Heart left ventricle (tissue), 16 donors: ENCODE results near the gene EOLA1. TPM values are rescaled to one million over a fixed set of nuclear protein-coding genes. Genes with fewer than 3 reads are reported as not detected.

Source experiments
- ATAC-seq, 4 donors: fragments of 200-7000 bp; cut with Tn5 transposase; one replicate each; pipeline ENCODE4 v1.9.1; 2020 to 2022; ENCODE audit warnings: moderate library complexity in 4 of 4, mild to moderate bottlenecking in 3 of 4, moderate number of reproducible peaks in 1 of 4
- DNase-seq, 5 donors: peaks; one replicate each; pipeline ENCODE4 v3.0.0-alpha.2; 2020
- H3K27ac ChIP-seq, 12 donors: fragments of 200-600 bp; sonication (generic) in 4 of 12; one replicate each; pipeline versions ENCODE4 v1.5.0 to v1.8.0; 2016 to 2022; ENCODE audit warnings: mild to moderate bottlenecking in 2 of 12
- H3K27me3 ChIP-seq, 9 donors: fragments of 200-600 bp; sonication (generic) in 2 of 9; one replicate each; pipeline versions ENCODE4 v1.5.1 to v1.8.0; 2016 to 2022; ENCODE audit warnings: mild to moderate bottlenecking in 3 of 9
- H3K36me3 ChIP-seq, 9 donors: fragments of 200-600 bp; sonication (generic) in 2 of 9; one replicate each; pipeline versions ENCODE4 v1.5.0 to v1.8.0; 2018 to 2022; ENCODE audit warnings: mild to moderate bottlenecking in 2 of 9
- H3K4me1 ChIP-seq, 12 donors: fragments of 200-600 bp; sonication (generic) in 4 of 12; one replicate each; pipeline versions ENCODE4 v1.5.0 to v1.8.0; 2016 to 2022; ENCODE audit warnings: mild to moderate bottlenecking in 3 of 12
- H3K4me3 ChIP-seq, 12 donors: fragments of 200-600 bp; sonication (generic) in 4 of 12; one replicate each; pipeline versions ENCODE4 v1.5.0 to v1.8.0; 2017 to 2022; ENCODE audit warnings: mild to moderate bottlenecking in 9 of 12, moderate library complexity in 4 of 12
- H3K9me3 ChIP-seq, 12 donors: fragments of 200-600 bp; sonication (generic) in 4 of 12; one replicate each; pipeline versions ENCODE4 v1.5.0 to v1.8.0; 2016 to 2022; ENCODE audit warnings: mild to moderate bottlenecking in 1 of 12
- CTCF ChIP-seq, 12 donors: fragments of 200-600 bp; sonication (generic) in 4 of 12; IDR thresholded peaks; one replicate each; pipeline versions ENCODE4 v1.5.0 to v1.8.0; 2018 to 2022; ENCODE audit warnings: antibody characterized with exemption in 12 of 12, mild to moderate bottlenecking in 5 of 12
- POLR2A ChIP-seq, 2 donors: fragments of 450-650 bp; IDR thresholded peaks; one replicate each; pipeline ENCODE4 v1.6.1; 2017; ENCODE audit warnings: antibody characterized with exemption in 2 of 2, mild to moderate bottlenecking in 2 of 2, moderate library complexity in 2 of 2
- WGBS, 4 donors: extraction: QIAGEN DNeasy Blood & Tissue Kit in 2 of 4; methylation state at CpG; one replicate each; pipeline versions ENCODE4 v1.1.5 to v1.1.7; 2013 to 2018; 5-methylcytosine and 5-hydroxymethylcytosine counted together
- intact Hi-C, 10 donors: fragments of 100-400 bp; cut with DNase I; formaldehyde crosslinking; loops; one replicate each; pipeline versions ENCODE4 v1.11.1 to v1.14.2; 2022
- polyA plus RNA-seq, 2 donors: library from polyadenylated mRNA; stranded (reverse); fragments of 200-250 nt; gene quantifications; one replicate each; pipeline ENCODE4 v1.2.3, GENCODE V29; 2013
- total RNA-seq, 9 donors: library from RNA; depleted of rRNA in 2 of 9; stranded (reverse); fragments of >200 nt in 2 of 9; fragmentation: NEBNext Ultra II Directional in 3 of 9; extraction: Animal tissue kit (Norgen Biotek cat#: 25700) in 3 of 9; gene quantifications; one replicate each; pipeline versions ENCODE4 v1.1.0 to v1.2.4, GENCODE V29; 2016 to 2023
- donor health status: ischemic (EF 13 %, LVEDD 7.1; RV severe dilation, severe dysfunction).
- donor health status: healthy with polysubstance abuse.
- donor health status: DM: no; HTN: yes; CAD: no.
- donor health status: DM: no; HTN: no; CAD: no.
- donor health status: ischemic (EF 25% LVEDD 6.9; RV normal size, moderate dysfunction).
- donor health status: ischemic (EF 25% LVEDD 5.7; RV mildly dilated, moderate dysfunction).
- donor health status: healthy.
- donor health status: DM: yes; HTN: yes; CAD: no.
- donor health status: ischemic (EF 35%, LVEDD 5.7; RV mildly dilated, moderate dysfunction).
- donor health status: nonischemic (EF 11% LVEDD 7.7; RV severe dilation, severe dysfunction).
- donor health status: DM: yes; HTN: yes; CAD: no.
- donor health status: PGD.
- donor health status: ischemic (EF 29% LVEDD 5.4; RV normal size, mild dysfunction).
- donor health status: nonischemic (EF 23%, LVEDD 6.1; RV moderate dilation, normal function).

Gene EOLA1
- total and polyA plus RNA-seq, 11 donors: 15.8 to 45.6 (median 25.3) TPM

- DNase-seq (no peak), ATAC-seq (no peak)
- WGBS, 4 donors: 80 to 95% (median 85%) methylated on average over 4 of the region's 4 CpGs; no CpG with 5 or more reads in 1 of the 4 donors
- Histone ChIP-seq H3K4me1 (peaks cover 0 to 2% (median 0%) of the 10 kb centered on the region in 12 donors), H3K9me3 (no peaks in the 10 kb centered on the region), H3K27ac (no peak overlapping the region), H3K27me3 (no peaks in the 10 kb centered on the region), H3K4me3 (no peak overlapping the region), H3K36me3 (no peaks in the 10 kb centered on the region)
- intact Hi-C loops: loop anchor here in 1 of 10 donors (10.0 kb wide), 1 partner anchor 71 kb away; the partner anchor contains the start of gene TMEM185A
- TF ChIP-seq CTCF (IDR thresholded peaks at IDR 0.05) (no peak), POLR2A (IDR thresholded peaks at IDR 0.05) (no peak)
Observed at GRCh38 chrX:149563359-149563758, 22.5 kb downstream of the EOLA1 start.

GRCh38 chrX:149567621-149568417 is 27.0 kb downstream of the EOLA1 start:
- intact Hi-C loops: loop anchor here in 1 of 10 donors (10.0 kb wide), 1 partner anchor 67 kb away; the partner anchor contains the start of gene TMEM185A
- Histone ChIP-seq H3K27ac (no peak overlapping the region), H3K4me1 (peaks cover 0 to 10% (median 0%) of the 10 kb centered on the region in 12 donors)

GRCh38 chrX:149568701-149569296 is 28.0 kb downstream of the EOLA1 start:
- Histone ChIP-seq H3K27ac (peak overlapping the region in 2 of 12 donors; percentile 41 to 49), H3K27me3 (no peaks in the 10 kb centered on the region), H3K36me3 (no peaks in the 10 kb centered on the region), H3K4me1 (peaks cover 0 to 10% (median 0%) of the 10 kb centered on the region in 12 donors), H3K4me3 (no peak overlapping the region), H3K9me3 (no peaks in the 10 kb centered on the region)
- TF ChIP-seq CTCF (IDR thresholded peaks at IDR 0.05) (no peak), POLR2A (IDR thresholded peaks at IDR 0.05) (no peak)
- 49 to 59% (median 57%) methylated on average over 5 of the region's 5 CpGs; no CpG with 5 or more reads in 1 of the 4 donors for WGBS, 4 donors
- intact Hi-C loops: loop anchor here in 1 of 10 donors (10.0 kb wide), 1 partner anchor 66 kb away; the partner anchor contains the start of gene TMEM185A
- no peak for DNase-seq
- ATAC-seq: peak in 2 of 4 donors; percentile 28 to 64

More at GRCh38 chrX:149567621-149568417, 27.0 kb downstream of the EOLA1 start:
- H3K36me3 ChIP-seq: no peaks in the 10 kb centered on the region
- H3K4me3 ChIP-seq: no peak overlapping the region
- ATAC-seq: no peak
- DNase-seq: no peak
- TF ChIP-seq POLR2A (IDR thresholded peaks at IDR 0.05) (no peak), CTCF (IDR thresholded peaks at IDR 0.05) (no peak)
- H3K27me3 ChIP-seq: no peaks in the 10 kb centered on the region
- 82 to 88% (median 82%) methylated on average over 6 to 7 of the region's 7 CpGs; no CpG with 5 or more reads in 1 of the 4 donors for WGBS, 4 donors
- no peaks in the 10 kb centered on the region for H3K9me3 ChIP-seq

GRCh38 chrX:149569770-149570169 is 29.0 kb downstream of the EOLA1 start:
- DNase-seq: no peak
- no peak overlapping the region for H3K27ac ChIP-seq
- intact Hi-C loops: loop anchor here in 1 of 10 donors (10.0 kb wide), 1 partner anchor 65 kb away; the partner anchor contains the start of gene TMEM185A

More at GRCh38 chrX:149569770-149570169, 29.0 kb downstream of the EOLA1 start:
- no peak for ATAC-seq
- WGBS, 4 donors: 40 to 73% (median 51%) methylated on average over 2 of the region's 2 CpGs; no CpG with 5 or more reads in 1 of the 4 donors
- no peaks in the 10 kb centered on the region for H3K36me3 ChIP-seq
- H3K4me3 ChIP-seq: no peak overlapping the region
- H3K4me1 ChIP-seq: peaks cover 0 to 10% (median 0%) of the 10 kb centered on the region in 12 donors
- no peaks in the 10 kb centered on the region for H3K9me3 ChIP-seq
- H3K27me3 ChIP-seq: no peaks in the 10 kb centered on the region
- TF ChIP-seq CTCF (IDR thresholded peaks at IDR 0.05) (no peak), POLR2A (IDR thresholded peaks at IDR 0.05) (no peak)
